HepG2 (cell line): ENCODE data around the gene ASH1L.

ENCODE experiments used
- CBX1 ChIP-seq: IDR thresholded peaks from one replicate; pipeline ENCODE4 v1.6.1; 2016; ENCODE audit warnings: antibody characterized with exemption, low read depth
- HNRNPK ChIP-seq: fragments of 200-400 bp; formaldehyde crosslinking; IDR thresholded peaks from 2 replicates; pipeline ENCODE4 v1.6.1; 2018; ENCODE audit warnings: low read length, low read depth, moderate library complexity, mild to moderate bottlenecking; ENCODE audit not compliant: poor library complexity, severe bottlenecking
- NR1H2 ChIP-seq: sonication (generic); formaldehyde crosslinking; IDR thresholded peaks from 2 replicates; pipeline ENCODE4 v1.8.1; 2022; ENCODE audit warnings: low read depth, missing genetic modification reagents, borderline replicate concordance
- POLR2AphosphoS5 ChIP-seq: IDR thresholded peaks from 2 replicates; pipeline ENCODE4 v1.6.1; 2012; ENCODE audit warnings: low read depth, low read length
- SAP130 ChIP-seq: IDR thresholded peaks from 2 replicates; pipeline ENCODE4 v1.6.1; 2016; ENCODE audit warnings: low read depth
- TBX3 ChIP-seq: fragments of 450-650 bp; IDR thresholded peaks from 2 replicates; pipeline ENCODE4 v1.6.1; 2017; ENCODE audit warnings: antibody characterized with exemption, mild to moderate bottlenecking, inconsistent platforms, borderline replicate concordance
- ZNF160 ChIP-seq: sonication (generic); formaldehyde crosslinking; IDR thresholded peaks from 2 replicates; pipeline ENCODE4 v1.8.0; 2022; ENCODE audit warnings: mild to moderate bottlenecking, inconsistent platforms, missing genetic modification reagents
- ZNF44 ChIP-seq: sonication (generic); formaldehyde crosslinking; IDR thresholded peaks from 2 replicates; pipeline ENCODE4 v1.5.1; 2020; ENCODE audit warnings: mild to moderate bottlenecking, missing genetic modification reagents
- TF ChIP-seq, protein P1 (sequence below): sonication (generic); formaldehyde crosslinking; IDR thresholded peaks from 2 replicates; pipeline ENCODE4 v1.5.1; 2020; ENCODE audit warnings: mild to moderate bottlenecking, missing genetic modification reagents
- TF ChIP-seq, protein P2 (sequence below): sonication (generic); formaldehyde crosslinking; IDR thresholded peaks from 2 replicates; pipeline ENCODE4 v1.5.0; 2020; ENCODE audit warnings: mild to moderate bottlenecking, missing genetic modification reagents, moderate library complexity
- TF ChIP-seq, protein P3 (sequence below): IDR thresholded peaks from 2 replicates; pipeline ENCODE4 v1.6.1; 2012; ENCODE audit warnings: inconsistent platforms
- TF ChIP-seq, protein P4 (sequence below), 2 experiments: fragments of 450-650 bp in 1 of 2; sonication (generic) in 1 of 2; formaldehyde crosslinking in 1 of 2; IDR thresholded peaks; 2 replicates each; pipeline versions ENCODE4 v1.6.1 to v1.8.0; 2016 to 2022; ENCODE audit warnings: antibody characterized with exemption in 1 of 2, mild to moderate bottlenecking in 1 of 2, missing genetic modification reagents in 1 of 2
- TF ChIP-seq, protein P5 (sequence below): sonication (generic); formaldehyde crosslinking; IDR thresholded peaks from 2 replicates; pipeline ENCODE4 v1.8.1; 2022; ENCODE audit warnings: mild to moderate bottlenecking, missing genetic modification reagents

DNA sequence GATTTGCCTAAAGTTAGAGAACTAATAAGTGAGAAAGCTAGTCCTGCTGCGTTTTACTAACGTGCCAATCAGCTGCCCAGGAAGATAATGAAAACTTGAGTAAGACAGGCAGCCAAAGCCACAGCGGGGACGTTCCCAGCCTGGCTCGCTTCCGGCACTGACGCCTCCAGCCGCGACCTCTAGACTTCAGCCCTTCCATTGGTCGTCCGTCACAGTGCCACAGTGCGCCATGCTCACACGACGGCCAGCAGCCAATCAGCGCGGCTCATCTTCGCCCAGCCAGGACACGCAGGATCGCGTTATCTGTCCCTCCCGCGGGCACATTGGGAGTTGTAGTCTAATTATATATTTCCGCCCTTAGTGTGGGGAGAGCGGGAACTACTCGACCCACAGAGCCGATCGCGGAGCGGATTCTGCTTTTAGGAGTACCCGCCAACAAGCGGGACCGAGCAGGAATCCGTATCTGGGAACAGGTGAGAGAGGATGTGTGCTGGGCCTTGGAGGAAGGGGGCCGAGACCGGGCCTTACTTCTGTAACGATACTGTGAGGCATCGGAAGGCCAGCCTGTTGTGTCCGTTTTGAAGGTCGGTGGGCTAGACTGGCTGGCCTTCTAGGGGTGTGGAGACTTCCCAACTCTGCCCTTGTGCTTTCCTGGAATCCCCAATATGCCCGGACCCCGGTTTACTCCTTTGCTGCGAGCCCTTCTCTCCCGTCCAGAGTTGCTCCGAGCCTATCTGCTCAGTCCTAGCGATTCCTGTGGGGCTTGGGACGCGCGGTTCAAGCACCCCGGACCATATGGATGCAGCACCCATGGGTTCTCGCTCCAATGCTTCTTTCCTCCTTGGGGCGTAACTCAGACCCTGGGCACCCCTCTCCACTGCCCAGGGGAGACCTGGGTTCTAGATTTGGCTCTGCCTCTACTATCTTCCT lies 253.8 kb downstream of the ASH1L start, which contains the start of gene FDPS:
- TF ChIP-seq ZNF160 (CRISPR knock-in tag) (peak; percentile 43; the same call in 1 of the 2 replicates), TBX3 (no peak), ZNF44 (no peak), NR1H2 (CRISPR knock-in tag) (no peak), CBX1 (peak; percentile 58), HNRNPK (no peak), SAP130 (CRISPR knock-in tag) (peak; percentile 92), POLR2AphosphoS5 (peak; percentile 91)
- TF ChIP-seq, protein P1, sequence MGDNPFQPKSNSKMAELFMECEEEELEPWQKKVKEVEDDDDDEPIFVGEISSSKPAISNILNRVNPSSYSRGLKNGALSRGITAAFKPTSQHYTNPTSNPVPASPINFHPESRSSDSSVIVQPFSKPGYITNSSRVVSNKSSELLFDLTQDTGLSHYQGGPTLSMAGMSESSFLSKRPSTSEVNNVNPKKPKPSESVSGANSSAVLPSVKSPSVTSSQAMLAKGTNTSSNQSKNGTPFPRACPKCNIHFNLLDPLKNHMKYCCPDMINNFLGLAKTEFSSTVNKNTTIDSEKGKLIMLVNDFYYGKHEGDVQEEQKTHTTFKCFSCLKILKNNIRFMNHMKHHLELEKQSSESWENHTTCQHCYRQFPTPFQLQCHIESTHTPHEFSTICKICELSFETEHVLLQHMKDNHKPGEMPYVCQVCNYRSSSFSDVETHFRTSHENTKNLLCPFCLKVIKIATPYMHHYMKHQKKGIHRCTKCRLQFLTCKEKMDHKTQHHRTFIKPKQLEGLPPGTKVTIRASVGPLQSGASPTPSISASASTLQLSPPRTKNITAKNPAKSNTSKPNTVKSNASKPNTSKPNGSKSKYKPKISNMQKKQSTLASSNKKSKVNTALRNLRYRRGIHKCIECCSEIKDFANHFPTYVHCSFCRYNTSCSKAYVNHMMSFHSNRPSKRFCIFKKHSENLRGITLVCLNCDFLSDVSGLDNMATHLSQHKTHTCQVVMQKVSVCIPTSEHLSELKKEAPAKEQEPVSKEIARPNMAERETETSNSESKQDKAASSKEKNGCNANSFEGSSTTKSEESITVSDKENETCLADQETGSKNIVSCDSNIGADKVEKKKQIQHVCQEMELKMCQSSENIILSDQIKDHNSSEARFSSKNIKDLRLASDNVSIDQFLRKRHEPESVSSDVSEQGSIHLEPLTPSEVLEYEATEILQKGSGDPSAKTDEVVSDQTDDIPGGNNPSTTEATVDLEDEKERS (CRISPR knock-in tag): no peak; the same call in 1 of the 2 replicates
- TF ChIP-seq, protein P2, sequence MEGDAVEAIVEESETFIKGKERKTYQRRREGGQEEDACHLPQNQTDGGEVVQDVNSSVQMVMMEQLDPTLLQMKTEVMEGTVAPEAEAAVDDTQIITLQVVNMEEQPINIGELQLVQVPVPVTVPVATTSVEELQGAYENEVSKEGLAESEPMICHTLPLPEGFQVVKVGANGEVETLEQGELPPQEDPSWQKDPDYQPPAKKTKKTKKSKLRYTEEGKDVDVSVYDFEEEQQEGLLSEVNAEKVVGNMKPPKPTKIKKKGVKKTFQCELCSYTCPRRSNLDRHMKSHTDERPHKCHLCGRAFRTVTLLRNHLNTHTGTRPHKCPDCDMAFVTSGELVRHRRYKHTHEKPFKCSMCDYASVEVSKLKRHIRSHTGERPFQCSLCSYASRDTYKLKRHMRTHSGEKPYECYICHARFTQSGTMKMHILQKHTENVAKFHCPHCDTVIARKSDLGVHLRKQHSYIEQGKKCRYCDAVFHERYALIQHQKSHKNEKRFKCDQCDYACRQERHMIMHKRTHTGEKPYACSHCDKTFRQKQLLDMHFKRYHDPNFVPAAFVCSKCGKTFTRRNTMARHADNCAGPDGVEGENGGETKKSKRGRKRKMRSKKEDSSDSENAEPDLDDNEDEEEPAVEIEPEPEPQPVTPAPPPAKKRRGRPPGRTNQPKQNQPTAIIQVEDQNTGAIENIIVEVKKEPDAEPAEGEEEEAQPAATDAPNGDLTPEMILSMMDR (CRISPR knock-in tag): no peak; the same call in 1 of the 2 replicates
- TF ChIP-seq, protein P3, sequence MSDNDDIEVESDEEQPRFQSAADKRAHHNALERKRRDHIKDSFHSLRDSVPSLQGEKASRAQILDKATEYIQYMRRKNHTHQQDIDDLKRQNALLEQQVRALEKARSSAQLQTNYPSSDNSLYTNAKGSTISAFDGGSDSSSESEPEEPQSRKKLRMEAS: peak; percentile 63
- TF ChIP-seq, protein P4, sequence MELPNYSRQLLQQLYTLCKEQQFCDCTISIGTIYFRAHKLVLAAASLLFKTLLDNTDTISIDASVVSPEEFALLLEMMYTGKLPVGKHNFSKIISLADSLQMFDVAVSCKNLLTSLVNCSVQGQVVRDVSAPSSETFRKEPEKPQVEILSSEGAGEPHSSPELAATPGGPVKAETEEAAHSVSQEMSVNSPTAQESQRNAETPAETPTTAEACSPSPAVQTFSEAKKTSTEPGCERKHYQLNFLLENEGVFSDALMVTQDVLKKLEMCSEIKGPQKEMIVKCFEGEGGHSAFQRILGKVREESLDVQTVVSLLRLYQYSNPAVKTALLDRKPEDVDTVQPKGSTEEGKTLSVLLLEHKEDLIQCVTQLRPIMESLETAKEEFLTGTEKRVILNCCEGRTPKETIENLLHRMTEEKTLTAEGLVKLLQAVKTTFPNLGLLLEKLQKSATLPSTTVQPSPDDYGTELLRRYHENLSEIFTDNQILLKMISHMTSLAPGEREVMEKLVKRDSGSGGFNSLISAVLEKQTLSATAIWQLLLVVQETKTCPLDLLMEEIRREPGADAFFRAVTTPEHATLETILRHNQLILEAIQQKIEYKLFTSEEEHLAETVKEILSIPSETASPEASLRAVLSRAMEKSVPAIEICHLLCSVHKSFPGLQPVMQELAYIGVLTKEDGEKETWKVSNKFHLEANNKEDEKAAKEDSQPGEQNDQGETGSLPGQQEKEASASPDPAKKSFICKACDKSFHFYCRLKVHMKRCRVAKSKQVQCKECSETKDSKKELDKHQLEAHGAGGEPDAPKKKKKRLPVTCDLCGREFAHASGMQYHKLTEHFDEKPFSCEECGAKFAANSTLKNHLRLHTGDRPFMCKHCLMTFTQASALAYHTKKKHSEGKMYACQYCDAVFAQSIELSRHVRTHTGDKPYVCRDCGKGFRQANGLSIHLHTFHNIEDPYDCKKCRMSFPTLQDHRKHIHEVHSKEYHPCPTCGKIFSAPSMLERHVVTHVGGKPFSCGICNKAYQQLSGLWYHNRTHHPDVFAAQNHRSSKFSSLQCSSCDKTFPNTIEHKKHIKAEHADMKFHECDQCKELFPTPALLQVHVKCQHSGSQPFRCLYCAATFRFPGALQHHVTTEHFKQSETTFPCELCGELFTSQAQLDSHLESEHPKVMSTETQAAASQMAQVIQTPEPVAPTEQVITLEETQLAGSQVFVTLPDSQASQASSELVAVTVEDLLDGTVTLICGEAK (IDR thresholded peaks at IDR 0.05): no peak
- TF ChIP-seq, protein P4 (CRISPR knock-in tag; IDR thresholded peaks at IDR 0.05): no peak
- TF ChIP-seq, protein P5, sequence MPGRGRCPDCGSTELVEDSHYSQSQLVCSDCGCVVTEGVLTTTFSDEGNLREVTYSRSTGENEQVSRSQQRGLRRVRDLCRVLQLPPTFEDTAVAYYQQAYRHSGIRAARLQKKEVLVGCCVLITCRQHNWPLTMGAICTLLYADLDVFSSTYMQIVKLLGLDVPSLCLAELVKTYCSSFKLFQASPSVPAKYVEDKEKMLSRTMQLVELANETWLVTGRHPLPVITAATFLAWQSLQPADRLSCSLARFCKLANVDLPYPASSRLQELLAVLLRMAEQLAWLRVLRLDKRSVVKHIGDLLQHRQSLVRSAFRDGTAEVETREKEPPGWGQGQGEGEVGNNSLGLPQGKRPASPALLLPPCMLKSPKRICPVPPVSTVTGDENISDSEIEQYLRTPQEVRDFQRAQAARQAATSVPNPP (CRISPR knock-in tag): no peak
